Midbrain (tissue), 1 donor: ENCODE data around the gene ZC3H12D.
A peak's percentile ranks its signal among the peaks of the same experiment; 100 is the strongest.
"Not testable (repeated sequence)": the region's sequence is repeated elsewhere in the genome, so short reads cannot be mapped to it uniquely, and the experiment has no call there.

Experiments
- DNase-seq: peaks from one replicate; lab custom pipeline; 2025; lab: John Stamatoyannopoulos, UW

The ZC3H12D gene

DNA sequence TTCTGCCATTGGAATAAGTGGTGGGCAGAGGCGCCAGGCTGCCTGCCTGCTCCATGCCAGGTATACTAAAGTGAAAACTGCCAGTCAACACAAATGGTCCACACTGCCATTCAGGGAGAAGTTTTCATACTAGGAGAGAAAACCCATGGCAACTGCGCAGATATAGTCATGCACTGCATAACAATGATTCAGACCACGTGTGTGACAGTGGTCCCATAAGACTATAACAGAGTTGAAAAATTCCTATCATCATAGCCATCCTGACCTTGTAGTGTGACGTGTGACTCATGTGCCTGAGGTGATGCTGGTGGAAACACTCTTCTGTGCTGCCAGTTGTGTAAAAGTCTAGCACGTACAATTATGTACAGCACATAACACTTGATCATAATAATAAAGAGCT, 25.1 kb downstream of the ZC3H12D start:
- no peak for DNase-seq

DNA sequence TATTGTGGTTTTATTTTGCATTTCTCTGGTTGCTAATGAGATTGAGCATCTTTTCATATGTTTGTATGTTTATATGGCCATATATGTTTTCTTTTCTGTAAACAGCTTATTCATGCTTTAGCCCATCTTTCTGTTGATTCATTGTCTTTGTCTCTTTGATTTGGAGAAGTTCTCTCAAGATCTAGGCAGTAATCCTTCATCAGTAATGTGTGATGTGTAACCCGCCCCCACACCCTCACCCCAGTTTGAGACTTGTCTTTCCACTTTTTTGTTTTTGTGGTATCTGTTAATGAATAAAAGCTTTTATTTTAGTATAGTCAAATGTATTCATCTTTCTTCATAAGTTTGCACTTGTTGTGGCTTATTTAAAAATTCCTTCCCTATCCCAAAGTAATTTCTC, 26.0 kb downstream of the ZC3H12D start:
- no peak for DNase-seq

DNA sequence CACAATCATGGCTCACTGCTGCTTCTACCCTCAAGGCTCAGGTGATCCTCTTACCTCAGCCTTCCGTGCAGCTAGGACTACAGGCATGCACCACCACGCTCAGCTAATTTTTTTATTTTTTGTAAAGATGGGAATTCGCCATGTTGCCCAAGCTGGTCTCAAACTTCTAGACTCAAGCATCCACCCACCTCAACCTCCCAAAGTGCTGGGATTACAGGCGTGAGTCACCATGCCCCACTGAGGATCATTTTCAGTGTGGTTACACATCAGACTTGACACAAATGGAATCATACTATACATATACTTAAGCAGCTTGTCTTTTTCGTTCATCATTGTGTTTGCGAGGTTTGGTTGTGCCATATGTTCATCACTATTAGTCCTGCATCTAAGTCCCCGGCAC, 26.6 kb downstream of the ZC3H12D start:
- no peak for DNase-seq

DNA sequence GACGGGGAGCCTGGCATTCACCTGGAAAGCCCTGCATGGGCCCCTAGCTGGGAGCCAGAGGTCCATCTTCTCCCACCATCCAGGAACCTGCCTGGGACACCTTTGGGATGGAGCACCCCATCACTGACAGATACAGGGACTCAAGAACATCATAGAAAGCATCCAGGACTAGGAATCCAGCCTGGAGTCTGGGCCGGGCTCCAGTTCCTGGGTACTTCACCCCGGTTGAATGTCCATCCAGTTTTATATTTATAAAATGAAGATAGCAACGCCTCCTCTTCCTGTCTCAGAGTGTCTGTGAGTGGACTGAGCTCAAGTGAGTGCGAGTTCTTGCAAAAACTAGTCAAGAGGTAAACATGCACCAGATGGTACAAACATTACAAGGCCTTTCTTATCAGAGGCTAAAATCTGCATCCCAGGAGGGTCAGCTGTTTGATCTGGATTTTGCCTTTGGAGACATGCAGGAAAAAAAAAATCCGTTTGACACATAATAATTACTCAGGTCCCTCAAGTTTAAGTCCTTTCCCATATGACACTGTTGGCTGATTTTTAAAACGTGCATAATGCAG, 27.4 kb downstream of the ZC3H12D start:
- no peak for DNase-seq

DNA sequence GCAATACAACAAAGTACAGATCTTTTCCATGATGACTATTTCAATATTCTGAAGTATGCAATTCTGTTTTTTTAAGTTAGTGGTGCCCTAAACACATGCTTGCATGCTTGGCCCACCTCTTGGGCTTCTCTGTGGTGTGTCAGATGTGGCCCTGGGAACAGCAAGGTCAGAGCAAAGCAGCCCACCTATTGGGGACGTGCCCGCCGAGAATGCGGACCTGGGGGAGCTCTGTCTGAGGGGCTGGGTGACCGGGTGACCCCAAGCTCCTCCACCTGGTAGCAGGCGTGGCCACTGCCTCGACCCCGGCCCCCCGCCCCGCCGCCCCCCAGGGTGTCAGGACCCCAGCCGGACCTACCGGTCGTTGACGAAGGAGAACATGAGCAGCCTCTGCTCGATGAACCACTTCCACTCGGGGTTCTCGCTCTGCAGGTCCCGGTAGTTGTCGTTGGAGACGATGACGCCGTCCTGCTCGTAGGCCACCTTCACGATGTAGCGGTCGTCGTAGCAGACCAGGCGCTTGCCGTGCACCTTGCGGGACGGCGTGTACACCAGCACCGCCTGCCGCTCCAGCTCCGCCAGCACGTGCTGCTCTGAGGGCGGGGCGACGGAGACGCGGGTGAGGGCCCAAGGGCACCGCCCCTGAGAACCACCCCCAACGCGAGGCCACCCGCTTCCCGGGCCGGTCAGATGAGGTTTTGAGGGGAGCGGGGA, 28.3 kb downstream of the ZC3H12D start:
- no peak for DNase-seq

- DNase-seq = no peak
These were observed 29.6 kb downstream of the ZC3H12D start for GRCh38 chr6:149455031-149455732.

DNA sequence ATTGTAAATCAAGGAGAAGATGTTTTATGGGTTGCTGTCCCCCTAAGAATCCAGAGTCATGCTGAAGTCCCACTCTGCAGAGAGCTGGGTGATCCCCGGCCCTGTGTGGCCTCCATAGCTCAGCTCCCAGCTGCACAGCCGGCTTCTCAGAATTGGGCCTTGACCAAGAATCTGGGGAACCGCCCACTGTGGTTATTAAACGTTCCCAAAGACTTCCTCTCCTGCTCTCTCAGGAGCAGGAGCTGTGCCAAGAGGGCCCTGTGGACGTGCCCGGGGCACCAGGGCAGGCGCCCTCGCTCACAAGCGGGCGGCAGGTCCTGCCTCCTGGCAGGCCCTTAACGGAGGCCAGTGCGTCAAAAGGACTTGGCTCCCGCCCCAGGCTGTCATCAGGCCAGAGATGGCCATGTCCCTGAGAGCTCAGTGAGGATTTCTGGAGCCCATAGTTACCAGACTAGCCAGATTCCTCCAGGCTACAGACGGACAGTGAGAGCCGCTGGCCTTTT, 30.4 kb downstream of the ZC3H12D start:
- DNase-seq = peak; percentile 91

- no peak for DNase-seq
These were observed 31.0 kb downstream of the ZC3H12D start for GRCh38 chr6:149453597-149454345.

GRCh38 chr6:149452037-149452939, 32.5 kb downstream of the ZC3H12D start:
- DNase-seq = no peak

DNA sequence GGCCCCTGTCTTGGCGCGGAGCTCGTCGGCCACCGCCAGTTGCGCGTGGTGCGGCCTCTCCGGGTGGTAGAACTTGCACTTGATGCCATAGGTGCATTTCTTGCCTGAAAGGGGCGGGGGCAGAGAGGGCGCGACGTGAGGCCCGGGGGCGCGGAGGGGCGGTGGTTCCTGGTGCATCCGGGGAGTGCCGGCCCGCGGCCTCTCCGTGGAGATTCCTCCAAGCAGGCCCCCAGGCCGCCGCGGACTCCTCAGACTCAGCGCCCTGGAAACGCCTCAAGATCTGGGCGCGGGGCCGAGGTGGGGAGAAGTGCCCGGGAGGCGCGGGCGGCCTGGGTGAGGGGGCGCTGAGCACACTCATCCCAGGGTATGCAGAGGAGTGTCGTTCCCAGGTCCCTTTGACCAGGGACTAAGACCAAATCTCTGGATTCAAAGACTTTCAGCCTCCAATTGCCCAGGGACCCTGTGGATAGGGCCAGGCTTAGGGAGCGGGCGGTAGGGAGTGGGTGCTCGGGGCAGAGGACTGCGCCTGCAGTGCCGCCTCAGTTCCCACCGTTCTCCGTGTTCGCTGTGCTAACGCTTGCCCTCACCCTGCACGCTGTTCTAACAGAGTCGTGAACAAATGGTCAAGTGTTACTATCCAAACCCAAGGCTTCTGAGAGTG, 33.3 kb downstream of the ZC3H12D start:
- no peak for DNase-seq

DNA sequence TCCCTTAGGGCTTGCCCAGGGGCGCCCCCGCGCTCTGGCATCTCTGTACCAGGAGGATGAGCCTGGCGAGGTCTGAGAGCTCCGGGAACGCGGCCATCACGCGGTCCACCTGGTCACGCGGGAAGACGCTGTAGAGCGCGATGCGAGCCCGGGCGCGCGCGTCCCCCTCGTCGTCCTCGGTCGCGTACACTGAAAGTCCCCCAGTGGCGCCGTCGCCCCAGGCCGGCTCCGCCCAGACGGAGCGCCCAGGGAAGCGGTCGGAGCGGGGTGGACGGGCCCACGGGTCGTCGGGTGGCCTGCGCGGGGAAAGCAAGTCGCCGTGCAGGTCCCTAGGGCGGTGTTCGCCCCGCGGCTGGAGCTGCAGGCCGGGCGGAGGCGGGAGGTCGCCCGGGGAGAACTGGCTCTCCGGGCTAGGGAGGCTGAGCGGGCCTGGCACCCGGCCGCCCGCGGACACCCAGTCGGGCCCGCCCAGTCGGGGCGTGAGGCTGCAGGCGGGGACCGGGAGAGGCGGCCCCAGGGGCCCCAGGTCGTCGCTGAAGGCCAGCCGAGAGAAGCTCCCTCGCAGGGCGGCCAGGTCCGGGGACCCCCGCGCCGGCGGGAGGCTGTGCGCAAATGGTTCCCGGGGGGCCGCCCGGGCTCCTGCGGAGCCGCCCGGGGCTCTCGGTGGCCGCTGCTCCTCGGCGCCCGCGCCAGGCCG, 34.0 kb downstream of the ZC3H12D start:
- DNase-seq = peak; percentile 15

- no peak for DNase-seq
These were observed 34.8 kb downstream of the ZC3H12D start for GRCh38 chr6:149449831-149450678.

DNA sequence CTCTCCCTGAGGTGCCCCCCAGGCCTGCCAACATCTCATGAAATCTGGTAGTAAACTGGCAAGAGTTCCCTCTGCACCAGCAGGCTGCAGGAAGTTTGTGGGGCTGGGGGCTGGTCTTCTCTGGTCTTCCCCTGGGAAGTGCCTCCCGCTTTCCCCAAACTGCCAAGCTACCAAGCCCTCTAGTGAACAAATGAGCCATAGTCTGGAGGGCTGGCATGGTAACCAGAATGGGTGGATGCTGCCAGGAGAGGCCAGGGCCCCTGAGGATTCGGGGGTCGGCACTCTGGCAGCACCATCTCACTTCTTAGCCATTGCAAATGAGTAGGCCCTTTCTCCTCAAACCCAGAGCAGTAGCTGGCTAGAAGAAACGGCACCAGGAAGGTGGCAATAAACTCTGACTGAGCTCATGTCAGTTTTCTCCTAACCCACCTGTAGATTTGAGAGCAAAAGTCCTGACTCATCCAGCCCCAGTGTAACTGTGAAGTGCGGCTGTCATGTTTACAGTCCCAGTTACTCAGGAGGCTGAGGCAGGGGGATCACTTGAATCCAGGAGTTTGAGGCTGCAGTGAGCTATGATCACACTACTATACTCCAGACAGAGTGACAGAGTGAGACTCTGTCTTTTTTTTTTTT, 35.9 kb downstream of the ZC3H12D start:
- DNase-seq = no peak

DNA sequence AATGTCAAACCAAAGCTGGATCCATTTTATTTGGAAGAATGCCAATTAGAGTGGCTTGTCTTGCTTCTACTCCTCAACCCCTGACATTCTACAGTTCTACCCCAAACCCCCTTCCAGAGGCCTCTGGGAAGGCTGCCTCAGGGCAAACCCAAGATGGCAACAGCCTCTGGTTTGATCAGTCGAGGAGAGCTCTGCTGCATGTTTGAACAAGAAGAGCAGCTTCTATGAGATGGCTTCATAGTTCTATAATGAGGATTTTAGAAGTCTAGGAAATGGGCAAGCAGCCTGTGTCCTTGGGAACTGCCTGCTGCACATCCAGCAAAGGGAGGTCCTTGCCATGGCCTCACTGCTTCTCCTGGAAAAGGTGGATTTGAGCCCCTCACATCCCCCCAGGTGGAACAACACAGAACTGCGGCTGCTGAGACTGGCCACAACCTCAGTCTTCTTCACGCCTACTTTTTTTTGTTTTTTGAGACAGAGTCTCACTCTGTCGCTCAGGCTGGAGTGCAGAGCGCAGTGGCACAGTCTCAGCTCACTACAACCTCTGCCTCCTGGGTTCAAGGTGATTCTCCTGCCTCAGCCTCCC, 37.9 kb downstream of the ZC3H12D start:
- DNase-seq = no peak

- DNase-seq = no peak
These were observed 39.2 kb downstream of the ZC3H12D start for GRCh38 chr6:149445573-149445972.

DNA sequence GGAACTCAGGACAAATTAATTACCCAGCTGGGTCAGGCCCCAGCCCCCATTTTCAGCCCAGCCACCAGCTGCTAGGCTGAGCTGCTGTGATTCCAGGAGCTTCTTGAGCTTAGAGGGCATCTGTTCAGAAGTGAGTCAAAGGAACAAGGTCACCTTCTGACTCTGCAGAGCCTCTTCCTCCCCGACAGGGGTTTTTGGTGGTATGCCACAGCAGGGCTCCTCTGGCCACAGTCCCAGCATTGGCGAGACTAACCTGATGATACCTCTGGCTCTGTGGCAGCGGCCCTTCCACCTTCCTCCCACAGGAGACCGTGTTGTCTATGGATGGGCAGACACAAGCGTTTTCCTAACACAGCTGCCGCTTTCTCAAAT, 39.7 kb downstream of the ZC3H12D start:
- no peak for DNase-seq

DNA sequence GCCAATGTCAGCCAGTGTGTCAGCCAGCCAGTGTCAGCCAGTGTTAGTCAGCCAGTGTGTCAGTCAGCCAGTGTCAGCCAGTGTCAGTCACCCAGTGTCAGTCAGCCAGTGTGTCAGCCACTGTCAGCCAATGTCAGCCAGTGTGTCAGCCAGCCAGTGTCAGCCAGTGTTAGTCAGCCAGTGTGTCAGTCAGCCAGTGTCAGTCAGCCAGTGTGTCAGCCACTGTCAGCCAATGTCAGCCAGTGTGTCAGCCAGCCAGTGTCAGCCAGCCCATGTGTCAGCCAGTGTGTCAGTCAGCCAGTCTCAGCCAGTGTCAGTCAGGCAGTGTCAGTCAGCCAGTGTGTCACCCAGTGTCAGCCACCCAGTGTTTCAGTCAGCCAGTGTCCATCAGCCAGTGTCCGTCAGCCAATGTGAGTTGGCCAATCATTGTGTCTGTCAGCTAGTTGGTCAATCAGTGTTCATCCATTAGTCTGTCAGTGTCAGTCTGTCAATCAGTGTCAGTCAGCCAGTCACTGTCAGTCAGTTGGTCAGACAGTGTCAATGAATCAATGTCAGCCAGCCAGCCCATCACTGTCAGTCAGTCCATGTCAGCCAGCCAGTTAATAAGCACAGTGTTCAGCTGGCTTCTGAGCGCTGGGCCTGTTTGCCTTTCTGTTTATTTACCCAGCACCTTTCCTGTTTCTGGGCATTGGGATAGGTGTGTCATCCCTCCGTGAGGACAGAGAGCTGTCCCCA, 40.3 kb downstream of the ZC3H12D start:
- DNase-seq = not testable (repeated sequence)
